Stimulated activated CD4-positive, alpha-beta T cell treated with anti-CD3 and anti-CD28 coated beads, Interleukin-1b, Interleukin-23, amount 100 ng/mL, for 4 hours (primary cell): Measurements from ENCODE around the gene LRRC32.
"Not testable (repeated sequence)": the region's sequence is repeated elsewhere in the genome, so short reads cannot be mapped to it uniquely, and the experiment has no call there.

Experiments used
- DNase-seq, 2 donors: peaks; one replicate each; pipeline ENCODE4 v3.0.0-alpha.2; 2020; ENCODE audit warnings: low read depth in 2 of 2

LRRC32 gene

DNA sequence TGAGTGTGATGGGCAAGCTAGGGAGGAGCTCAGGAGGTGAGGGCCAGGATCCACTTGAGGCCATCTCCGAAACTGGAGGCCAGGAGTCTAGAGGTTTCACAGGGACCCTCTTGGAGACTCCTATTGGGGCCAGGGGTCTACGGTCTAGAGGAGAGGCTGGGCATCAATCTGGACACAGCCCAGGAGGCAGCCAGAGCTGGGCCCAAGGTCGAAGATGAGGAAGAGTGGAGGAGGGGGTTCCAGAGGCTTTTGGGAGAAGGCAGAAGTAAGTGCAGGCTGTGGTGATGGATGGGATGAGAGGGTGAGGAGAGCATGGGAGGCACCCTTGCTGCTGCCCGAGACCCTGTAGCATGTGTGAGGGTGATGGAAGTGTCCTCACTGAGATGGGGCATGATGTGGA is 56.6 kb downstream of the LRRC32 start:
- no peak for DNase-seq

DNA sequence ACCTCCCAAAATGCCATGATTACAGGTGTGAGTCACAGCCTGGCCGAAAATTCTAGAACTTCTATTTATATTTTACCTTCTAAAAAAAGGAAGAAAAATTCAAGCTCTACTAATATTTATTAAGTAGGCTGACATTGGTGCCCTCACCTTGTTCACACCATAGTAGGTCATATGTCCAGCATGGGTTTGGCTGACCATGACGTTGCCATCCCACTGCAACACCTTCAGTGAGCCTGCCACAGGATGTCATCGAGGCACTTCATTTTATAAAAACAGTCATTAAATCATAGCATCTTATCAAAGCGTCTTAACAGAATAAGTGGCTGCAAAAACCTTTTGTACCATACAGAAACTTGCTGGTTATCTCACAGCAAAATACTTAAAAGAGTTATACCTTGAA is 58.3 kb downstream of the LRRC32 start:
- no peak for DNase-seq

DNA sequence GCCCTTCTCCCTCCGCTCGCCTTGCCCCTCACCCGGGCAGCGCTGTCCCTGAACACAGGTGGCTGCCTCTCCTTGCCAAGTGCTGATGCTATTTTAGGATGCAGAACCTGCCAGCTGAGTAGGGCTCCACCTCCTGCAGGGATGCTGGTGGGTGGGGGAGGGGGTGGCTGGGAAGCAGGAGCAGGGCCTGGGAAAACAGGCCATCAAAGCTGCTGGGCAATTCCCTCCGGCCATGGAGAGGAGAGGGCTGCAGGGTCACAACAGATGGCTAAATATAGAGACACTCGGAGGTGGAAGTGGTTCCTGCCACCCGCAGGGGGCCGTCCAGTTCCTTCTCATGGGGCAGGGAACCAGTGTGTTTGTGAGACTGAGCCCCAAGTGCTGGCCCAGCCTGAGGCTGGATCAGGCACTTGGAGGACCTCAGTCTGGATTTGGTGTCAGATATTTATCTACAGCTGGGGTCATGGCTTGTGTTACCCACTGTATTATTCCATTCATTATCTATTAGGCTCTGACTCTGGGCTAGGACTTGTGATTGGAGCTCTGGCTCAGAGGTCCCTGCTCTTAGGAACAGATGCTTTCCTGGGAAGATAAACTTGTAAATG is 59.6 kb downstream of the LRRC32 start:
- no peak for DNase-seq

DNA sequence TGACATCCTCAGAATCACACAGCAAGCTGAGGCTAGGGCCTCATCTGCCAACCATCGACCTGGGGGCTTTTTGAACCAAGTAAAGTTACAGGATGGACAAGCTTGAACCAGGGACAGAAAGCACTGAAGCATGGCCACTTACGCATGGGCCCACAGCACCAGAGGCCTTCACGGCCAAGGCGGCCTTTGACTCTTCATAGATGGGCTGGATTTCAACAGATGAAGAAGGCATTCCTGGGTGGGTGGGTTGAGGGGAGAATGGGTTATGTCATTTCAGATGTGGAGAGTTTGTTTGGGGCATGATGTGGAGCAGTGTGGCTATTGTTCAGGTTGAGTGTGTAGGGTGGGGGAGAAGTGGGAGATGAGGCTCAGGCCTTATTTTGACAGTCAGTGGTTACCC is 60.2 kb downstream of the LRRC32 start:
- no peak for DNase-seq

DNA sequence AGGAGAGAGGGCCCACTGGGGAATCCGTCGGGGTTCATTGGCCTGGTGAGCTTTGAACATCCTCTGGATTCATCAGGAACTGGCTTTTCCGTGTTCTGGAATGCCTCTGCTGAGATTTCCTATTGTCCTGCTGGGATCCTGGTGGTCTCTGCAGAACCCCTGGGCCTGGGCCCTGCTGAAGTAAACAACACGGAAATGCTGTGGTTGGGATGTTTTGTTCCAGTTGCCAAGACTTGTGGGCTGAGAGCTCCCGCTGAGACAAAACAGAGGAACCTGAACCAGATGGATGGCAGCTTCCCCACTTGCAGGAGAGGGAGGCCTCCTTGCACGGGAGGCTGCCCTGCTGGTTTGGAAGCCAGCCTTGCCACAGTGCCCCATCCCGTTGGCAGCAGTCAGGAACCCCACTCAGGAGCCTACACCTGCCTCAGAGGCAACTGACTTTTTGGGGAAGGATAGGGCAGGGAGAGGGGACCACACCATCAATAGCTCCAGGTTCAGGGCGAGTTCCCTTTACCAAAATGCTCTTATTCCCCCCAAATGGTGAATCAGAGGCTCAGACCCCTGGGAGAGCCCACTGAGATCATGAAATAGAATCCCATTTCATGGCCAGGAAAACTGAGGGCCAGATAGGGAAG is 60.7 kb downstream of the LRRC32 start:
- DNase-seq: no peak

DNA sequence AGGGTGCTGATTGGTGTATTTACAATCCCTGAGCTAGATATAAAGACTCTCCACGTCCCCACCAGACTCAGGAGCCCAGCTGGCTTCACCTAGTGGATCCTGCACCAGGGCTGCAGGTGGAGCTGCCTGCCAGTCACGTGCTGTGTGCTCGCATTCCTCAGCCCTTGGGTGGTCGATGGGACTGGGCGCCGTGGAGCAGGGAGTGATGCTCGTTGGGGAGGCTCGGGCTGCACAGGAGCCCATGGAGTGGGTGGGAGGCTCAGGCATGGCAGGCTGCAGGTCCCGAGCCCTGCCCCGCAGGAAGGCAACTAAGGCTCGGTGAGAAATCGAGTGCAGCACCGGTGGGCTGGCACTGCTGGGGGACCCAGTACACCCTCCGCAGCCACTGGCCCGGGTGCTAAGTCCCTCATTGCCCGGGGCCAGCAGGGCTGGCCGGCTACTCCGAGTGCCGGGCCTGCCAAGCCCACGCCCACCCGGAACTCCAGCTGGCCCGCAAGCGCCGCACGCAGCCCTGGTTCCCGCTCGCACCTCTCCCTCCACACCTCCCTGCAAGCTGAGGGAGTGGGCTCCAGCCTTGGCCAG is 61.6 kb downstream of the LRRC32 start:
- not testable (repeated sequence) for DNase-seq

DNA sequence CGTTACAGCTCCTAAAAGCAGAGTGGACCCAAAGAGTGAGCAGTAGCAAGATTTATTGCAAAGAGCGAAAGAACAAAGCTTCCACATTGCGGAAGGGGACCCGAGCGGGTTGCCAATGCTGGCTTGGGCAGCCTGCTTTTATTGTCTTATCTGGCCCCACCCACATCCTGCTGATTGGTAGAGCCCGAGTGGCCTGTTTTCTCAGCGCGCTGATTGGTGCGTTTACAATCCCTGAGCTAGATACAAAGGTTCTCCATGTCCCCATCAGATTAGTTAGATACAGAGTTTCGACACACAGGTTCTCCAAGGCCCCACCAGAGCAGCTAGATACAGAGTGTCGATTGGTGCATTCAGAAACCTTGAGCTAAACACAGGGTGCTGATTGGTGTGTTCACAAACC is 62.3 kb downstream of the LRRC32 start:
- DNase-seq: not testable (repeated sequence)
